T-helper 22 cell (primary cell): ENCODE data around the gene RAD51B.

Source experiments
- DNase-seq: peaks from one replicate; pipeline ENCODE4 v3.0.0-alpha.2; 2020; ENCODE audit warnings: low read depth

Gene RAD51B

GRCh38 chr14:68575426-68575825 is 755.8 kb downstream of the RAD51B start:
- DNase-seq = no peak

DNA sequence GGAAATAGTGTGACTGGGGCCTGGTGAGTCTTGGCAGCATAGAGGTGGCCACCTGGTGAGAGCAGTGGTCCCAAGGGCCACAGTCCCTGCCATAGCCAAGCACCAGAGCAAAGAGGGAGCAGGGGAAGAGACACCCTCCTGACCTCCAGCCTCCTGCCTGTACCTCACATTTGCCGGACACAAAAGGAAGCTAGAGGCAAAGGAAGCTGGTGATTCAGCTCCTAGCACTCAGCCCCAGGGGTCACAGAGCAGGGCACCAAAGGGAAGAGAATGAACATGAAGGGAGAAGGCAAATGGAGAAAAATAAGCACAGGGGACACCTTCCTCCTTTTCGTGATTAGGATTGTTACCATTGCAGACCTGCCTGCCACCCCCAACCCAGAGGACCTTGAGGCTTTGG is 756.5 kb downstream of the RAD51B start:
- DNase-seq = no peak

GRCh38 chr14:68576496-68577244 is 757.1 kb downstream of the RAD51B start:
- DNase-seq = no peak

DNA sequence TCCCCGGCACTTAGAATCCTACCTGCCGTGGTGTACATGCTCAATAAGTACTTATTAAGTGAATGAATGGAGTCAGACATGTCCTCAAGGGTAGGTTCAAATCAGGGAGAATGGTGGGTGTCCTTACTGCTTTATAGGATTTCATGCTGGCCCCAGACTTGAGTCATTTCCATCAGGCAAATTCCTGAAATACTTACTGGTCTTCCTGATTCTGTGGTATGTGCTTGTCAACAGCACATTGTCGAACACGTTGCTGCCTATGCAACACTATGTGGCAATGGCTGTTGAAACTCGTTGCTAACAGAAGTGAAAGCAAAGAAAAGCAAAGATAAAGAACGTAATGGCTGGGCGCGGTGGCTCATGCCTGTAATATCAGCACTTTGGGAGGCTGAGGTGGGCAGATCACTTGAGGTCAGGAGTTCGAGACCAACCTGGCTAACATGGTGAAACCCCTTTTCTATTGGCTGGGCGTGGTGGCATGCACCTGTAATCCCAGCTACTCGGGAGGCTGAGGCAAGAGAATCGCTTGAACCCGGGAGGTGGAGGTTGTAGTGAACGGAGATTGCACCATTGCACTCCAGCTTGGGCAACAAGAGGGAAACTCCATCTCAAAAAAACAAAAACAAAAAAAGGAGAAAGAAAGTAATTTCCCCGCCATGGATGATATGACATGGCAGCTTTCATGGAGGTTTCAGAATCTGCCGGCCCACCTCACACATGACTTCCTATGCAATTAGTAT is 758.4 kb downstream of the RAD51B start:
- DNase-seq = no peak

- DNase-seq = no peak
Measured at GRCh38 chr14:68578597-68578996, 759.0 kb downstream of the RAD51B start.

DNA sequence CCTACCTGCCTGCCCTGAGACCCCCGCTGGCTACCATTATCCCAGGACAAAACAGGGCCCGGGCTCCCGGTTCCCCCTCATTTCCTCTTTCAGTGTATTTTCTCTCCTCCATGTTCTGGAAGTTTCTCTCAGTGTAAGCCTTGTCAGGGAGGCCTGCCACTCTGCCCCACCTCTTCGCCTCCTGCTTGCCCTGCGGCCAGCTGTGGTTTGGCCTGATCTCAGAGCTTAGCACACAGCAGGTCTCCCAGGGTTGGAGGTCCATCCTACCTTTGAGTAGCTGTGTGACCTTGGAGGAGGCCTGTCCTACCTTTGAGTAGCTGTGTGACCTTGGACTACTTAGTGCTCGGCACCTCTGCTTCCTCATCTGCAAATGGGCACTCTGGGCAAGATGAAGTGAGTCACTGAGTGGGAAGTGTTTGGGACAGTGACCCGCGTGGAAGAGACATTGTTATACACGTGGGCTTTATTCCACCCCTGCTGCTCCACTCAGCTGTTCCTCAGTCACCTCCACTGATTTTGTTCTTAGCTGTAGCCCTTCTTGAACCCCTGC is 760.6 kb downstream of the RAD51B start:
- DNase-seq = no peak

- DNase-seq = no peak
Measured at GRCh38 chr14:68580671-68581070, 761.1 kb downstream of the RAD51B start.

- no peak for DNase-seq
Measured at GRCh38 chr14:68583548-68584280, 764.1 kb downstream of the RAD51B start.

DNA sequence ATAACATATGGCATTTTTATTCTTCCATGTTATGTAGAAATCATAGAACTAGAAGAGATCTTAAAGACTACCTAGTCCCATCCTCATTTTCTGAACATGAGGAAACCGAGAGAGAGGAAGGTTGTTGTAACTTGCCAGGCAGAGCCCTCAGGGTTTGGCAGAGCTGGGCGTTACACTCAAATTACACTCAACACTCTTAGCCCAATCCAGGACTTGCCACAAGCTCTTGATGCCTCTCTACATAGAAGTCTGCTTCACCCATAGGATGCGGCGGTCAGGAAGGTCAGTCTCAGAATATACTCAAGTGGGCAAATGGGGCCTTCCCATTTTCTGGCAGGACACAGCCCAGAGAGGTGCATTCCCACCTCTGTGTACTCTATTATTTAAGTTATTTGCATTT is 765.2 kb downstream of the RAD51B start:
- no peak for DNase-seq

DNA sequence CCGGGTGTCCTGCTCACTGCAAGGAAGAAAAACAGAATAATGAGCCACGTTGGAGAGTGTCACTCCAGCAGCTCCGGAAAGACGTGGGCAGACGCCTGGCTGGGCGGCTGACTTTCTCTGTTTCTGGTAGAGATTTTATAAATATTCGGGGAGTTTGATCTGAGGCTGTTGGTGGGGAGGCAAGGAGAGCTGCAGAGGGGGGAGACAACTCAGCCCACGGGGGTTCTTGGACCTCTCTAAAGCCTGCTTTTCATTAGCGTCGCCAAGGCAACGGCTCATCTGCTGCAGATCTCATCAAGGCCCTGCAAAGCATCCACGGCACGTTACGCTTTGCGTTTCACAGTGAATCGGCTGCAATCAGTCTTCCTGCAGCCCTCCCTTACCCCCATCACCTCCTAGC is 766.1 kb downstream of the RAD51B start:
- no peak for DNase-seq

GRCh38 chr14:68586896-68587751 is 767.5 kb downstream of the RAD51B start:
- DNase-seq = no peak

DNA sequence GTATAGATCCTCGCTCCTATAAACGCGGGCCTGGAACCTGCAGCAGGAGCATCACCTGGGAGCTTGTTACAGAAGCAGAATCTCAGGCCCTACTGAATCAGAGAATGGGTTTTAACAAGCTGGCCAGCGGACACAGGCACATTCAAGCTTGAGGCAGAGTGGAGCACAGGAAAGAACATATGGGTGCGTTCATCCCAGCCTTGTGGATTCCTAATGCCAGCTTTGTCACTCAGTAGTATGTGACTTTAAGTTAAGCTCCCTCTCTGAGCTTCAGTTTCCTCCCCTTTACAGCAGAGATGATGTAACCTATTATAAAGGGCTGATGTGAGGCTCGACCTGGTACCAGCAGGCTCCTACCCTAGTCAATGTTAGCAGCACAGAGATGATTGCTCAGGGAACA is 768.4 kb downstream of the RAD51B start:
- no peak for DNase-seq

DNA sequence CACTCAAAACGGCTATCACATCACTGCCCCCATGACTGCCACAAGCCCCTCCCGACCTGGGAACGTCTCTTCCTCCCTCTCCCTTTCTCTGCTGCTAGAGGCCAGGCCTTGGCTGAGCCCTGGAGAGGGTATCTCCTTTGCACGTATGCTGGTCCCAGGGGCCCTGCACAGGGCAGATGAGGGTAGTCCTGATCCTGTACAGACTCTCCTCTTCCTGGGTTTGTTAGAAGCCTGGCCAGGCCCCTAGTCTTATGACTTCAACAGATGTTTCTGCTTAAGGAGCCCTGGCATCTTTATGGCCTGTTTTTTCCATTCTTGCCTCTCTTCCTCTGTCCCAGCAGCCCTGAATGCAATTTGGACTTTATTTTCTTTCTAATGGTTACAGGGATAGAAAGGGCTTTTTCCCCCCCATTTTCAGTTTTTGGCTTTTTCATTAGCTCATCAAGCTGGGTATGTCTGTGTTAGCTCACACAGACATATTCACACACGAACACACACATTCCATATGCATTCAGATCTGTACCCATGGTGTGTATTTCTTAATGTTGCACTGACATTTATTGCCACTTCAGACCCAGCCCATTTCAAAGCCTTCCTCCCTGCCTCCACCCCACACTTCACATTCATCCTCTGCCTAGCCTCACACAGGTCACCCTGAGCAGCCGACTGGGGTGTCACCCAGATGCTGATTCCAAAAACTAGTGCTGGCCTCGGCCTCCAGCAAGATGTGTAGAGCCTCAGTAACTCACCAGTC is 770.0 kb downstream of the RAD51B start:
- no peak for DNase-seq

DNA sequence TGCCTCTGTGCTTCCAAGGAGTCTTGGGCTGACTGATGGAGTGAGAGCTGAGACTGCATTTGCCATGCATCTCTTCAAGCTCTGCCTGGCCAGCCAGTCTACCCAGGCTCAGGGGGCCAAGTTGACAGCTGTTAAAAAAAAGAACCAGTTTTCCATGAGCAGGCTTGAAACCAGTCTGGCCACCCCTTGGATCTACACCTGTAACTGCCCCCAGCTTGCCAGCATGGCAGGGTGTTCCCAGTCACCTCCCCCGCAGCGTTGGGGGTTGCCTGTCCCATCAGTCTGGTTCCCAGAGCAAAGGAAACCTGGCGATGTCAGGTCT is 770.6 kb downstream of the RAD51B start:
- no peak for DNase-seq

DNA sequence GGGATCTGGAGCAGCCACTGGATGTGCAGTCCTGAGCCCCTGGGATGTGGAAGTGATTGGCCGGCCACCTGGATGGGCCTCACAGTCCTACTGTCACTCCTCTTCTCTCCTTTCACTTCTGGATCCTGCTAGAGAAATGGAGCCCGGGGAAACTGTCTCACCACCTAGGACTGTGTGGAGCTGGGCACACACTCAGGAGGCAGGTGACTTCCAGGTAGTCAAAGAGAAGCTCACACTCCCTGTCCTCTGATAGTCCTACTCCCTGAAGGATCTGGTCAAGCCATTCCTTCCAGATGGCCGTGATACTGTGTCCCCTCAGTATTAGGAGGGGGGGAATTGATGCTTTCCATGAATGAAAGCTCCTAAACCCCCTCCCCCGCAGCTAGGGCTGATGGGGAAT is 772.2 kb downstream of the RAD51B start:
- DNase-seq = no peak

DNA sequence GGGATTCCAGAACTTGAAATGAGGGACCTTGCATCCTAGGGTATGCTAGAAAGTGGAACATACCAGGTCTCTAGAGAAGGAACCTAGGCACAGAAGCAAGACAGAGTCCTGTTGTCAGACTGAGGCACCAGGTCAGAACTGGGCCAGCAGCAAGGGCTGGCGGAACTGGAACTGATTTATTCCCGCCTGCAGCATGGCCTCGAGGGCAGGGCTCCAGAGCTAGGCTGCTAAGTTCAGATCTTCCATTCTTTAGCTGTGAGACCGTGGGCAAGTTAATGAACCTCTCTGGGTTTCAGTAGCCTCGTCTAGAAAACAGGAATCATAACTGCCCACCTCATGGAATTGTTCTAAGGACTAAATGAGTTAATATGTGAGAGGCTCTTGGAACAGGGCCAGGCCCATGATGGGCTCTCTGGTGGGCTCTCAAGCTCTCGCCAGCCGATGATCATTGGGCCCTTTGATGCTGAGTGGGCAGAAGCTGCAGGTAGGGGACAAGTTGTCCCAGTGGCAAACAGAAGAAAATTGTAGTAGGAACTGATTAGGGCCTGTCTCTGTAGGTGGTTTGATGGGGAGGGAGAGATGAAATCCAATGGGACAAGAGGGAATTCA is 773.5 kb downstream of the RAD51B start:
- no peak for DNase-seq

GRCh38 chr14:68593806-68594536 is 774.4 kb downstream of the RAD51B start:
- no peak for DNase-seq

DNA sequence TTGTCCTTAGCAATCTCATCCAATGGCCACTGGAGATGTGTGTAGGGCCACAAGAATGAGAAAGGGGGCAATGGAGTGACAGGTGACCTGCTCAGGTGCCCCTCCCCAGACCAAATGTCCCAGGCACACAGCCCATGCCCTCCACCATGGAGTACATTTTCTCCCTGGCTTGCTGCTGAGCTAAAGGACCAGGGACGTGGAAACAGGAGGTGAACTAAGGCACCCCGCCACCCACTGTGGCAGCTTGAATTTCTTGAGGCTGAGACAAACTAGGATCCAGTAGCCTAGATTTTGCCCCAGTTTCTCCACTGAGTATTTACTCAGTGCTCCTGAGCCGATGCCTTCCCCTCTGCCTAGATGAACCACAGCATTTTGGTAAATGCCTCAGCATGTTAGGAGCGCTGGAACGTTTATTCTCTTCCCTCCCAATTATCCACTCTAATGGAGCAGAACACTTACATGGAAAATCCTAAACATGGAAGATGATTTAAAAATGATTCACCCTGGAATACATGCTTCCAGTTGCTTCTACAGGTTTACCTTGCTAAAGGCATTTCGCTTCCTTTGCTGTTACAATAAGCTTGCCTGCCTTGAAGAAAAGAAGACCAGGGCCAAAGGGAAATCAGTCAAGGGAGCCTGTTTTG is 775.3 kb downstream of the RAD51B start:
- no peak for DNase-seq

GRCh38 chr14:68596211-68596610 is 776.6 kb downstream of the RAD51B start:
- no peak for DNase-seq

GRCh38 chr14:68596701-68597100 is 777.1 kb downstream of the RAD51B start:
- DNase-seq = no peak
